ENCODE measurements around the gene CRLF1.

CRLF1 gene

GRCh38 chr19:18633321-18633720 lies 26.7 kb upstream of the CRLF1 start:
- Mint-ChIP-seq H3K4me3 (no peak overlapping the region), H3K27ac (no peak overlapping the region), H3K4me1 (peaks cover 5% of the 10 kb centered on the region), H3K27me3 (ENCODE audit: low read depth) (peaks cover 27% of the 10 kb centered on the region), H3K36me3 (ENCODE audit: low read depth) (no peaks in the 10 kb centered on the region), H3K9me3 (no peaks in the 10 kb centered on the region)
- TF ChIP-seq, protein P1, sequence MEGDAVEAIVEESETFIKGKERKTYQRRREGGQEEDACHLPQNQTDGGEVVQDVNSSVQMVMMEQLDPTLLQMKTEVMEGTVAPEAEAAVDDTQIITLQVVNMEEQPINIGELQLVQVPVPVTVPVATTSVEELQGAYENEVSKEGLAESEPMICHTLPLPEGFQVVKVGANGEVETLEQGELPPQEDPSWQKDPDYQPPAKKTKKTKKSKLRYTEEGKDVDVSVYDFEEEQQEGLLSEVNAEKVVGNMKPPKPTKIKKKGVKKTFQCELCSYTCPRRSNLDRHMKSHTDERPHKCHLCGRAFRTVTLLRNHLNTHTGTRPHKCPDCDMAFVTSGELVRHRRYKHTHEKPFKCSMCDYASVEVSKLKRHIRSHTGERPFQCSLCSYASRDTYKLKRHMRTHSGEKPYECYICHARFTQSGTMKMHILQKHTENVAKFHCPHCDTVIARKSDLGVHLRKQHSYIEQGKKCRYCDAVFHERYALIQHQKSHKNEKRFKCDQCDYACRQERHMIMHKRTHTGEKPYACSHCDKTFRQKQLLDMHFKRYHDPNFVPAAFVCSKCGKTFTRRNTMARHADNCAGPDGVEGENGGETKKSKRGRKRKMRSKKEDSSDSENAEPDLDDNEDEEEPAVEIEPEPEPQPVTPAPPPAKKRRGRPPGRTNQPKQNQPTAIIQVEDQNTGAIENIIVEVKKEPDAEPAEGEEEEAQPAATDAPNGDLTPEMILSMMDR (IDR thresholded peaks at IDR 0.05; ENCODE audit: unreplicated experiment in 3 of 3) = no peak

DNA sequence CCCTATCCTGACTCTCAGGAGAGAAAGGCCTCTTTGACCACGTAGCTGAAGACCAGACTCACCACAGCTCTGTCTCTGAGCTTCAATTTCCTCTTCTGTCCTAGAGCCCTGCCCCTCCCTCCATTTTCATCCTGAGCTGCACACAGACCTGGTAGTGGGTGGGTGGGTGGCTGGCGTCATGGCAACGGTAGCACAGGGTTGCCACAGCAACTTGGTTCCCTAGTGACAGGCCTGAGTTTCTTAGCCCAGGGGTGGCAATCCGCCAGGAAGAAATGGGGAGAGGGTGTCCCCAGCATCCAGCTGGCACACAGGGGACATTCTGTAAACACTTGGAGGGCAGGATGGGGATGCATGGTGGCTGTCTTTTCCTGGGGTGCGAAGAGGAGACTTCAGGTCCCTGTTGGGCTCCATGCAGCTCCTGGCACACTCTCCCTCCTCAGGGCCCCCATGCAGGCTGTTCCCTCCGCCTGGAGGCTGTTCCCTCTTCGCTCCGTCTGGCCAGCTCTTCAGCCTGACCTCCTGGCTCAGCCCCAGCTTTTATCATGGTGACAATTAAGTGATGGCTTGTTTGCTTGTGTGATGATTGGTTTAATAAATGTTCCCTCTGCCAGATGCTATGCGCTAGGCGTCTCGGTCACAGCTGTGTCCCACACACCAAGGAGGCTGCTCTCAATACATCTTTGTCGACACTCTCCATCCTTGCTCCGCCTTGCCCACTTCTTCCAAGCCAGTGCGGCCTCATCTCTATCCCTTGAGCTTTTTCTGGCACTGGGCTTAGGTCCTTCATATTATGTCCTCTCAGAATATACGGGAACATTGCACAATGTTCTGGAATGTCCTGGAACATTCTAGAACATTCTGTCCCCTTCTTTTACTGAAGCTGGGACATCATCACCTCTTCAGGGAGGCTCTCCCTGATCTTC lies 22.8 kb upstream of the CRLF1 start:
- Mint-ChIP-seq H3K27ac (no peak overlapping the region), H3K4me3 (no peak overlapping the region), H3K36me3 (ENCODE audit: low read depth) (no peaks in the 10 kb centered on the region), H3K4me1 (no peaks in the 10 kb centered on the region), H3K9me3 (no peaks in the 10 kb centered on the region), H3K27me3 (ENCODE audit: low read depth) (peaks cover 24% of the 10 kb centered on the region)
- TF ChIP-seq, protein P1 (IDR thresholded peaks at IDR 0.05; ENCODE audit: unreplicated experiment in 3 of 3) = no peak

- TF ChIP-seq, protein P1 (IDR thresholded peaks at IDR 0.05; ENCODE audit: unreplicated experiment in 3 of 3) = no peak
- Mint-ChIP-seq H3K36me3 (ENCODE audit: low read depth) (no peaks in the 10 kb centered on the region), H3K4me1 (no peaks in the 10 kb centered on the region), H3K27me3 (ENCODE audit: low read depth) (peaks cover 18% of the 10 kb centered on the region), H3K27ac (no peak overlapping the region), H3K9me3 (no peaks in the 10 kb centered on the region), H3K4me3 (no peak overlapping the region)
Measured at GRCh38 chr19:18626906-18627305, 20.3 kb upstream of the CRLF1 start.

DNA sequence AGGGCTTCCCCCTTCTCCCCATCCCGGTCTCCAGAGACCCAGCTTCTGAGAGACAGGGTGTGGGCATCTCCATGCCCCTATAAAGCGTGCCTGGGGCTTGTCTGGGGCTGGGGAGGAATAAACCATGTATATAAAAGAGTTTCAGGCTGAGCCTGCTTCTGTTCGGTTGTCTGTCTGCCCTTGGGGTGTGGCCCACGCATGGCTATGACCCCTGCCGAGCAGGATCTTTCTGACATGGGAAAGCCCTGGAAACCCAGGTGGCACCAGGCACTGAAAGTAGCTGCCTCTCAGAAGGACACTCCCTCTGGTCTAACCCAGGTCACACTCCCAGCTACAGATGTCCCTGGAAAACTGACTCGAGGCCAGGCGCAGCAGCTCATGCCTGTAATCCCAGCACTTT lies 14.3 kb upstream of the CRLF1 start:
- Mint-ChIP-seq H3K9me3 (peaks cover 7% of the 10 kb centered on the region), H3K27ac (no peak overlapping the region), H3K4me1 (no peaks in the 10 kb centered on the region), H3K36me3 (ENCODE audit: low read depth) (peaks cover 4% of the 10 kb centered on the region), H3K4me3 (no peak overlapping the region), H3K27me3 (ENCODE audit: low read depth) (peaks cover 21% of the 10 kb centered on the region)
- TF ChIP-seq, protein P1 (IDR thresholded peaks at IDR 0.05; ENCODE audit: unreplicated experiment in 3 of 3) = no peak

DNA sequence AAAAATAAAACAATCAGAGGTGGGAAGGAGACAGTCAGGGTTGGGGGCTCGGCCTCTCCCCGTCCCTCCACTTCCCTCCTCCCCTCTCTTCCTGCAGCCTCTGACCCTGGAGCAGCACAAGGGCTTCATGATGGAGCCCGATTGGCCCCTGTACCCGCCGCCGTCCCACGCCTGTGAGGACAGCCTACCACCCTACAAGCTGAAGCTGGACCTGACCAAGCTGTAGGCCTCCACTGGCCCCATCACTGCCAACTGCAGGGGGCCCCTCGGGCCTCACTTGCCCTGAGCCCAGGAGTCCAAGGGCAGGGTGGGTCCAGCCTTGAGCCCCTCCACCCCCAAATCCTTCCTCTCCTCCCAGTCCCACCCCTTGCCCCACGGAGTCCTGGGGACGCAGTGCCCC lies 13.7 kb upstream of the CRLF1 start:
- TF ChIP-seq, protein P1 (IDR thresholded peaks at IDR 0.05; ENCODE audit: unreplicated experiment in 3 of 3) = no peak
- H3K4me1 Mint-ChIP-seq = no peaks in the 10 kb centered on the region
- H3K27me3 Mint-ChIP-seq (ENCODE audit: low read depth) = peaks cover 27% of the 10 kb centered on the region
- H3K9me3 Mint-ChIP-seq = peaks cover 7% of the 10 kb centered on the region
- H3K4me3 Mint-ChIP-seq = no peak overlapping the region
- H3K36me3 Mint-ChIP-seq (ENCODE audit: low read depth) = peaks cover 4% of the 10 kb centered on the region
- no peak overlapping the region for H3K27ac Mint-ChIP-seq

DNA sequence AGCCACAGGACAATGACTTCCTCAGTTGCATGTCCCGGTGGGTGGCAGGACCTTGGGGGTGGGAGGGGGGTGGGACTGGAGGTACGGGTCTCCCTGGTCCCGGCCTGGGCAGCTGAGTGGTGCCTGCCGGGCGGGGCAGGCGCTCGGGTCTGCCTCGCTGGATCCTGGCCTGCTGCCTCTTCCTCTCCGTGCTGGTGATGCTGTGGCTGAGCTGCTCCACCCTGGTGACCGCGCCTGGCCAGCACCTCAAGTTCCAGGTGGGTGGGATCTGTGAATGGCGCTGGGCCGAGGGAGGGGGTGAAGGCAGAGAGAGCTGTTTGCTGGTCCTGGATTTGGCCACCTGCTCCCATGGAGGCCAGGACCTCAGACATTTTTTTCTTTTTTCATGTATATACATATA lies 11.6 kb upstream of the CRLF1 start:
- TF ChIP-seq, protein P1 (IDR thresholded peaks at IDR 0.05; ENCODE audit: unreplicated experiment in 3 of 3) = no peak
- no peak overlapping the region for H3K4me3 Mint-ChIP-seq
- peaks cover 48% of the 10 kb centered on the region for H3K27me3 Mint-ChIP-seq (ENCODE audit: low read depth)
- peaks cover 7% of the 10 kb centered on the region for H3K9me3 Mint-ChIP-seq
- no peak overlapping the region for H3K27ac Mint-ChIP-seq
- H3K36me3 Mint-ChIP-seq (ENCODE audit: low read depth) = peaks cover 4% of the 10 kb centered on the region
- H3K4me1 Mint-ChIP-seq = no peaks in the 10 kb centered on the region
